NB4 (cell line): Measurements from ENCODE around the gene EN2.

ENCODE experiments used
- DNase-seq: peaks from one replicate; pipeline ENCODE4 v3.0.0; 2010; ENCODE audit warnings: low read depth
- H3K4me3 ChIP-seq: one replicate; pipeline ENCODE4 v1.5.1; 2011; ENCODE audit warnings: mild to moderate bottlenecking, low read depth, low read length, moderate library complexity
- CTCF ChIP-seq: IDR thresholded peaks from one replicate; pipeline ENCODE4 v1.5.1; 2012; ENCODE audit warnings: low read depth, low read length
- MAX ChIP-seq: IDR thresholded peaks from 2 replicates; pipeline ENCODE4 v1.6.1; 2011; ENCODE audit warnings: low read depth, low read length
- MYC ChIP-seq: IDR thresholded peaks from 2 replicates; pipeline ENCODE4 v1.6.1; 2011; ENCODE audit warnings: low read depth, low read length
- POLR2A ChIP-seq: IDR thresholded peaks from 2 replicates; pipeline ENCODE4 v1.6.1; 2011; ENCODE audit warnings: mild to moderate bottlenecking; ENCODE audit not compliant: insufficient read length; ENCODE audit errors: extremely low read depth

EN2 gene

GRCh38 chr7:155430606-155431005 lies 27.3 kb upstream of the EN2 start:
- no peak for TF ChIP-seq CTCF
- TF ChIP-seq POLR2A, result no peak
- no peak for TF ChIP-seq MAX
- DNase-seq, result no peak

GRCh38 chr7:155431231-155431630 lies 26.7 kb upstream of the EN2 start:
- H3K4me3 ChIP-seq, result no peak overlapping the region
- no peak for DNase-seq
- TF ChIP-seq MAX (no peak), MYC (no peak), CTCF (no peak)

More at GRCh38 chr7:155430606-155431005, 27.3 kb upstream of the EN2 start:
- no peak overlapping the region for H3K4me3 ChIP-seq

GRCh38 chr7:155431711-155432110 lies 26.2 kb upstream of the EN2 start:
- TF ChIP-seq MAX (no peak), POLR2A (no peak), CTCF (no peak), MYC (no peak)
- DNase-seq, result no peak
- H3K4me3 ChIP-seq, result no peak overlapping the region

GRCh38 chr7:155435110-155435509 lies 22.8 kb upstream of the EN2 start:
- H3K4me3 ChIP-seq, result no peak overlapping the region
- DNase-seq, result no peak
- TF ChIP-seq MAX, result no peak
- TF ChIP-seq POLR2A, result no peak
- TF ChIP-seq MYC, result no peak
- no peak for TF ChIP-seq CTCF

GRCh38 chr7:155437836-155438235 lies 20.1 kb upstream of the EN2 start:
- TF ChIP-seq MYC (no peak), MAX (no peak), POLR2A (no peak), CTCF (no peak)
- no peak for DNase-seq
- H3K4me3 ChIP-seq, result no peak overlapping the region

- TF ChIP-seq CTCF (no peak), MAX (no peak), POLR2A (no peak), MYC (no peak)
- no peak for DNase-seq
- no peak overlapping the region for H3K4me3 ChIP-seq
These were observed 19.2 kb upstream of the EN2 start for GRCh38 chr7:155438777-155439176.
